ENCODE results near the gene KHDRBS1.
"Not testable (repeated sequence)": the region's sequence is repeated elsewhere in the genome, so short reads cannot be mapped to it uniquely, and the experiment has no call there.

The KHDRBS1 gene

GRCh38 chr1:31996121-31996520 is 17.5 kb upstream of the KHDRBS1 start:
- not testable (repeated sequence) for DNase-seq (ENCODE audit: low spot score in 2 of 2); H3K27ac Mint-ChIP-seq; H3K9me3 Mint-ChIP-seq; H3K4me1 Mint-ChIP-seq; H3K4me3 Mint-ChIP-seq; H3K36me3 Mint-ChIP-seq; ATAC-seq

GRCh38 chr1:32001863-32002262 is 11.8 kb upstream of the KHDRBS1 start:
- ATAC-seq (no peak), DNase-seq (ENCODE audit: low spot score in 2 of 2) (no peak)
- no peaks in the 10 kb centered on the region for H3K9me3 Mint-ChIP-seq
- no peak overlapping the region for H3K27ac Mint-ChIP-seq
- no peak overlapping the region for H3K4me3 Mint-ChIP-seq
- peaks cover 6% of the 10 kb centered on the region for H3K4me1 Mint-ChIP-seq
- H3K36me3 Mint-ChIP-seq, result no peaks in the 10 kb centered on the region

- H3K36me3 Mint-ChIP-seq; H3K4me3 Mint-ChIP-seq; ATAC-seq; DNase-seq (ENCODE audit: low spot score in 2 of 2); H3K27ac Mint-ChIP-seq; H3K4me1 Mint-ChIP-seq; H3K9me3 Mint-ChIP-seq: not testable (repeated sequence)
Measured at GRCh38 chr1:32002285-32002684, 11.4 kb upstream of the KHDRBS1 start.

GRCh38 chr1:32005522-32005921 is 8.1 kb upstream of the KHDRBS1 start:
- no peak for ATAC-seq
- peaks cover 6% of the 10 kb centered on the region for H3K4me1 Mint-ChIP-seq
- H3K27ac Mint-ChIP-seq, result peak overlapping the region; percentile 4
- H3K36me3 Mint-ChIP-seq, result no peaks in the 10 kb centered on the region
- no peak overlapping the region for H3K4me3 Mint-ChIP-seq
- no peaks in the 10 kb centered on the region for H3K9me3 Mint-ChIP-seq
- DNase-seq (ENCODE audit: low spot score in 2 of 2), result no peak

GRCh38 chr1:32007591-32007940 is 6.1 kb upstream of the KHDRBS1 start:
- Mint-ChIP-seq H3K36me3 (no peaks in the 10 kb centered on the region), H3K27ac (no peak overlapping the region), H3K4me3 (no peak overlapping the region), H3K9me3 (no peaks in the 10 kb centered on the region), H3K4me1 (peaks cover 7% of the 10 kb centered on the region)
- ATAC-seq (no peak), DNase-seq (ENCODE audit: low spot score in 2 of 2) (no peak)

- DNase-seq (ENCODE audit: low spot score in 2 of 2), result no peak
- Mint-ChIP-seq H3K4me1 (peaks cover 12% of the 10 kb centered on the region), H3K27ac (no peak overlapping the region), H3K4me3 (no peak overlapping the region), H3K36me3 (peaks cover 24% of the 10 kb centered on the region), H3K9me3 (no peaks in the 10 kb centered on the region)
- no peak for ATAC-seq
Measured at GRCh38 chr1:32010246-32010645, 3.4 kb upstream of the KHDRBS1 start.

GRCh38 chr1:32012709-32013385 is 821 bp upstream of the KHDRBS1 start:
- peak overlapping the region; percentile 98 for H3K4me3 Mint-ChIP-seq
- DNase-seq (ENCODE audit: low spot score in 2 of 2) (no peak), ATAC-seq (no peak)
- H3K9me3 Mint-ChIP-seq, result no peaks in the 10 kb centered on the region
- H3K36me3 Mint-ChIP-seq, result peaks cover 50% of the 10 kb centered on the region
- H3K4me1 Mint-ChIP-seq, result peaks cover 28% of the 10 kb centered on the region
- peak overlapping the region; percentile 97 for H3K27ac Mint-ChIP-seq

- ATAC-seq (peak; percentile 31), DNase-seq (ENCODE audit: low spot score in 2 of 2) (peak; percentile 32 to 81)
- Mint-ChIP-seq H3K4me1 (peaks cover 32% of the 10 kb centered on the region), H3K9me3 (no peaks in the 10 kb centered on the region), H3K36me3 (peaks cover 64% of the 10 kb centered on the region), H3K27ac (peak overlapping the region; percentile 97), H3K4me3 (peak overlapping the region; percentile 98)
Measured at GRCh38 chr1:32014199-32014947, 705 bp downstream of the KHDRBS1 start.

GRCh38 chr1:32014948-32015273 is 1.2 kb downstream of the KHDRBS1 start:
- peak overlapping the region; percentile 97 for H3K27ac Mint-ChIP-seq
- DNase-seq (ENCODE audit: low spot score in 2 of 2), result no peak
- no peak for ATAC-seq
- peak overlapping the region; percentile 98 for H3K4me3 Mint-ChIP-seq
- H3K36me3 Mint-ChIP-seq, result peaks cover 67% of the 10 kb centered on the region
- peaks cover 34% of the 10 kb centered on the region for H3K4me1 Mint-ChIP-seq
- H3K9me3 Mint-ChIP-seq, result no peaks in the 10 kb centered on the region

GRCh38 chr1:32020339-32020738 is 6.7 kb downstream of the KHDRBS1 start:
- H3K4me3 Mint-ChIP-seq, result peak overlapping the region; percentile 5
- no peak for DNase-seq (ENCODE audit: low spot score in 2 of 2)
- H3K36me3 Mint-ChIP-seq, result peaks cover 96% of the 10 kb centered on the region
- no peaks in the 10 kb centered on the region for H3K9me3 Mint-ChIP-seq
- peaks cover 42% of the 10 kb centered on the region for H3K4me1 Mint-ChIP-seq
- H3K27ac Mint-ChIP-seq, result peak overlapping the region; percentile 66
- ATAC-seq, result no peak

GRCh38 chr1:32021574-32022018 is 7.9 kb downstream of the KHDRBS1 start:
- H3K27ac Mint-ChIP-seq; H3K9me3 Mint-ChIP-seq; DNase-seq (ENCODE audit: low spot score in 2 of 2); H3K4me3 Mint-ChIP-seq; ATAC-seq: not testable (repeated sequence)
- H3K36me3 Mint-ChIP-seq, result peaks cover 96% of the 10 kb centered on the region
- peaks cover 36% of the 10 kb centered on the region for H3K4me1 Mint-ChIP-seq

GRCh38 chr1:32023351-32023750 is 9.7 kb downstream of the KHDRBS1 start:
- H3K36me3 Mint-ChIP-seq, result peaks cover 88% of the 10 kb centered on the region
- H3K4me1 Mint-ChIP-seq, result peaks cover 41% of the 10 kb centered on the region
- peak overlapping the region; percentile 17 for H3K27ac Mint-ChIP-seq
- DNase-seq (ENCODE audit: low spot score in 2 of 2), result no peak
- no peak for ATAC-seq
- no peak overlapping the region for H3K4me3 Mint-ChIP-seq
- no peaks in the 10 kb centered on the region for H3K9me3 Mint-ChIP-seq

GRCh38 chr1:32025515-32025914 is 11.8 kb downstream of the KHDRBS1 start:
- DNase-seq (ENCODE audit: low spot score in 2 of 2) (no peak), ATAC-seq (no peak)
- no peak overlapping the region for H3K27ac Mint-ChIP-seq
- no peak overlapping the region for H3K4me3 Mint-ChIP-seq
- H3K4me1 Mint-ChIP-seq, result peaks cover 41% of the 10 kb centered on the region
- no peaks in the 10 kb centered on the region for H3K9me3 Mint-ChIP-seq
- peaks cover 70% of the 10 kb centered on the region for H3K36me3 Mint-ChIP-seq

GRCh38 chr1:32028746-32029145 is 15.1 kb downstream of the KHDRBS1 start:
- H3K4me3 Mint-ChIP-seq, result no peak overlapping the region
- H3K4me1 Mint-ChIP-seq, result peaks cover 37% of the 10 kb centered on the region
- no peaks in the 10 kb centered on the region for H3K9me3 Mint-ChIP-seq
- H3K36me3 Mint-ChIP-seq, result peaks cover 38% of the 10 kb centered on the region
- H3K27ac Mint-ChIP-seq, result no peak overlapping the region
- ATAC-seq (no peak), DNase-seq (ENCODE audit: low spot score in 2 of 2) (no peak)

GRCh38 chr1:32031578-32032274 is 18.1 kb downstream of the KHDRBS1 start:
- Mint-ChIP-seq H3K4me3 (no peak overlapping the region), H3K4me1 (peaks cover 50% of the 10 kb centered on the region), H3K27ac (no peak overlapping the region), H3K36me3 (peaks cover 8% of the 10 kb centered on the region), H3K9me3 (no peaks in the 10 kb centered on the region)
- ATAC-seq (no peak), DNase-seq (ENCODE audit: low spot score in 2 of 2) (no peak)

- no peak overlapping the region for H3K27ac Mint-ChIP-seq
- DNase-seq (ENCODE audit: low spot score in 2 of 2), result no peak
- no peak for ATAC-seq
- H3K4me1 Mint-ChIP-seq, result peaks cover 47% of the 10 kb centered on the region
- no peaks in the 10 kb centered on the region for H3K9me3 Mint-ChIP-seq
- H3K4me3 Mint-ChIP-seq, result no peak overlapping the region
- H3K36me3 Mint-ChIP-seq, result peaks cover 4% of the 10 kb centered on the region
Measured at GRCh38 chr1:32032275-32032615, 18.6 kb downstream of the KHDRBS1 start.
